RWPE1 (cell line): ENCODE measurements around the gene MUC3A.

ENCODE experiments used
- CTCF ChIA-PET: fragments of 350-600 bp; sonication (Branson Sonifier 250); formaldehyde crosslinking; extraction: SDS; loops from one replicate; lab custom pipeline; 2021; lab: Yijun Ruan, JAX
- POLR2A ChIA-PET: fragments of 400-600 bp; formaldehyde crosslinking; extraction: SDS; loops from one replicate; lab custom pipeline; 2020; ENCODE audit warnings: antibody characterized with exemption; ENCODE audit not compliant: low non-redundant PET; lab: Yijun Ruan, JAX
- DNase-seq: peaks from one replicate; pipeline ENCODE4 v3.0.0; 2012; ENCODE audit warnings: low spot score
- H3K27ac ChIP-seq: fragments of 450-650 bp; 2 replicates; pipeline ENCODE4 v1.5.1; 2017
- TF ChIP-seq, protein P1 (sequence below): fragments of 450-650 bp; conservative IDR thresholded peaks from 2 replicates; pipeline ENCODE4 v1.5.1; 2017; ENCODE audit warnings: low read depth, mild to moderate bottlenecking

The MUC3A gene

GRCh38 chr7:101009629-101010028 is 60.3 kb downstream of the MUC3A start:
- POLR2A ChIA-PET: no interaction called here
- CTCF ChIA-PET: no interaction called here
- DNase-seq: no peak
- TF ChIP-seq, protein P1, sequence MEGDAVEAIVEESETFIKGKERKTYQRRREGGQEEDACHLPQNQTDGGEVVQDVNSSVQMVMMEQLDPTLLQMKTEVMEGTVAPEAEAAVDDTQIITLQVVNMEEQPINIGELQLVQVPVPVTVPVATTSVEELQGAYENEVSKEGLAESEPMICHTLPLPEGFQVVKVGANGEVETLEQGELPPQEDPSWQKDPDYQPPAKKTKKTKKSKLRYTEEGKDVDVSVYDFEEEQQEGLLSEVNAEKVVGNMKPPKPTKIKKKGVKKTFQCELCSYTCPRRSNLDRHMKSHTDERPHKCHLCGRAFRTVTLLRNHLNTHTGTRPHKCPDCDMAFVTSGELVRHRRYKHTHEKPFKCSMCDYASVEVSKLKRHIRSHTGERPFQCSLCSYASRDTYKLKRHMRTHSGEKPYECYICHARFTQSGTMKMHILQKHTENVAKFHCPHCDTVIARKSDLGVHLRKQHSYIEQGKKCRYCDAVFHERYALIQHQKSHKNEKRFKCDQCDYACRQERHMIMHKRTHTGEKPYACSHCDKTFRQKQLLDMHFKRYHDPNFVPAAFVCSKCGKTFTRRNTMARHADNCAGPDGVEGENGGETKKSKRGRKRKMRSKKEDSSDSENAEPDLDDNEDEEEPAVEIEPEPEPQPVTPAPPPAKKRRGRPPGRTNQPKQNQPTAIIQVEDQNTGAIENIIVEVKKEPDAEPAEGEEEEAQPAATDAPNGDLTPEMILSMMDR: no peak
- no peak overlapping the region for H3K27ac ChIP-seq

GRCh38 chr7:101012931-101013330 is 63.6 kb downstream of the MUC3A start:
- ChIA-PET POLR2A (no interaction called here), CTCF (interaction anchor here (0.6 kb wide), 1 partner anchor 367 kb away, joined by 3 read pairs; no protein-coding TSS in a partner anchor)
- H3K27ac ChIP-seq: no peak overlapping the region
- TF ChIP-seq, protein P1: no peak
- no peak for DNase-seq

DNA sequence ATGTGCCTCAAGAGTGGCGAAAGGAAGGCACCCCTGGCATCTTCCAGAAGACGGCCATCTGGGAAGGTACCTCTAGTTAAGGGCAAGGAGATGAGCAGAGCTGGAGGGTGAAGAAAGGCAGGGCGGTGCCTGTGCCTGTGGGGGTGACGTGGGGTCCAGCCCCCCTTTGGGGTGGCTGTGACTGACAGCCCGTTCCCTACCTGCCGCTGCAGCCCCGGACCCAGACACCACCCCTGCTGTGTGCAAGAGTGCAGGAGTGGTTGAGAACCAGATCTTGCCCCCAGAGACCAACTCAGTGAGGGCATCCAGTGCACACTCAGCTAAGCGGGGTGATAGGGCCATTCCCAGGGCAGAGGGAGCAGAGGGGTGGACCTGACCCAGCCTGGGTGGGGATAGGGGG is 66.3 kb downstream of the MUC3A start:
- TF ChIP-seq, protein P1: no peak
- CTCF ChIA-PET: interaction anchor here (0.7 kb wide), 1 partner anchor 97 kb away, joined by 3 read pairs; no protein-coding TSS in a partner anchor
- no peak overlapping the region; the same call in 1 of the 2 replicates for H3K27ac ChIP-seq
- POLR2A ChIA-PET: no interaction called here
- DNase-seq: no peak

DNA sequence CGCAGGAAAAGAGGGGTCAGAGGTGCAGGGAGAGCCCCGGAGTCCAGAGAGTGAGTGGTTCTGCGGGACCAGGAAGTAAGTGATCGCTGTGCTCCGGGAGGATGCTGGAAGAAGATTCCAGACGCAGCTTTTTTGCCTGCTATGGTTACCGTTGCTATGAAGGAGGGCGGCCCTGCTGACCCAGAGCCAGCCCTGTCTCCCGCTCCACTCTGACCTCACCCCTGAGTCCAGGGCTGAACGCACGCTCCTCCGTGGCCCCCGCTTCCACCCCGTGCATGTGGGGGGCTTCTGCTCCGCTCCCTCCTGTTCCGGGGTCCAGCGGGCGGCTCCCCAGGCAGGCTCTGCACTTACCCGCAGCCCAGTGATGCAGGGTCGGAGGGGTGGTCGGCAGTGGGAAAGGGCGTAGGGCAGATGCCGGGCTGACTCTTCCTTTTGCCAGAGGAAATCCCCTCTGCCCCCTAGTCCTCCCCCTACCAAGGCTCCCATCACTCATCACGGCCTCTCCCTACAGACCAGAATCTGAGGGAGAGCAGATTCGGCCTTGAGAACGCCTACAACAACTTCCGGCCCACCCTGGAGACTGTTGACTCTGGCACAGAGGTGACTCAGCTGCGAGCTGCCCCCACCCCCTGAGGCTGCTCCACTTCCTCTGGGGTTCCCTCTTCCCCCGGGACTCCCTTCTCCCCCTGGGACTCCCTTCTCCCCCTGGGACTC is 67.9 kb downstream of the MUC3A start:
- POLR2A ChIA-PET: no interaction called here

More for the DNA sequence above, 67.9 kb downstream of the MUC3A start:
- TF ChIP-seq, protein P1: no peak
- CTCF ChIA-PET: interaction anchor here (0.7 kb wide), 2 partner anchors 56 to 307 kb away, joined by 4 to 8 read pairs; no protein-coding TSS in a partner anchor
- DNase-seq: peak; percentile 91
- H3K27ac ChIP-seq: peak overlapping the region; percentile 73
